ENCODE data around the gene PPID.
"Not testable (repeated sequence)": the region's sequence is repeated elsewhere in the genome, so short reads cannot be mapped to it uniquely, and the experiment has no call there.

Gene PPID

DNA sequence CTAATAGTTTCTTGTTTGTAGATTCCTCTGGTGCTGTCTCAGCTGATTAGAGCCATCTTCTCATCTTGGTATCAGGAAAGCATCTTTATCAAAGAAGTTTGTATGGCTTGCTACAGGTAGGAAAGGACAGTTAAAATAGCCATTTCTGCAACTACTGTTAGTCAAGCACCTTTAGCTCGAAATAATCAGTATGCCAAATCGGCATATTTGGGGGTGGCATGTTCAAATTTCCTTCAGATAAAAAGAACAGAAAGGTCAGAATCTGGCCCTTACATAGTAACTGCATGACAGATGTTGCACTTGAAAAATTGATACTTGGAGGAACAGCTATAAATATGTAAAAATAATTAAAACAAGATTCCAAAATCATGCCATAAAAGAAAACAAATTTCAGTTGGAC is 56.3 kb downstream of the PPID start:
- no peak for DNase-seq (ENCODE audit: low spot score)

DNA sequence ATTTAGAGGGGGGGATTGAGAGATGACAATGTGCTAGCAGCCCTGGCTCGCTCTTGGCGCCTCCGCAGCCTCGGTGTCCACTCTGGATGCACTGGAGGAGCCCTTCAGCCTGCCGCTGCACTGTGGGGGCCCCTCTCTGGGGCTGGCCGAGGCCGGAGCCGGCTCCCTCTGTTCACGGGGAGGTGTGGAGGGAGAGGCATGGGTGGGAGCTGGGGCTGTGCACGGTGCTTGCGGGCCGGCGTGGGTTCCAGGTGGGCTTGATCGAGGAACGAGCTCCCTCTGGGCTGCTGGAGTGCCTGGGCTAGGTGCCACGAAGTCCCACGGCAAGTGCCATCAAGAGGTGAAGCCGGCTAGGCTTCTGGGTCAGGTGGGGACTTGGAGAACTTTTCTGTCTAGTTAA is 58.4 kb downstream of the PPID start:
- DNase-seq (ENCODE audit: low spot score), result no peak

DNA sequence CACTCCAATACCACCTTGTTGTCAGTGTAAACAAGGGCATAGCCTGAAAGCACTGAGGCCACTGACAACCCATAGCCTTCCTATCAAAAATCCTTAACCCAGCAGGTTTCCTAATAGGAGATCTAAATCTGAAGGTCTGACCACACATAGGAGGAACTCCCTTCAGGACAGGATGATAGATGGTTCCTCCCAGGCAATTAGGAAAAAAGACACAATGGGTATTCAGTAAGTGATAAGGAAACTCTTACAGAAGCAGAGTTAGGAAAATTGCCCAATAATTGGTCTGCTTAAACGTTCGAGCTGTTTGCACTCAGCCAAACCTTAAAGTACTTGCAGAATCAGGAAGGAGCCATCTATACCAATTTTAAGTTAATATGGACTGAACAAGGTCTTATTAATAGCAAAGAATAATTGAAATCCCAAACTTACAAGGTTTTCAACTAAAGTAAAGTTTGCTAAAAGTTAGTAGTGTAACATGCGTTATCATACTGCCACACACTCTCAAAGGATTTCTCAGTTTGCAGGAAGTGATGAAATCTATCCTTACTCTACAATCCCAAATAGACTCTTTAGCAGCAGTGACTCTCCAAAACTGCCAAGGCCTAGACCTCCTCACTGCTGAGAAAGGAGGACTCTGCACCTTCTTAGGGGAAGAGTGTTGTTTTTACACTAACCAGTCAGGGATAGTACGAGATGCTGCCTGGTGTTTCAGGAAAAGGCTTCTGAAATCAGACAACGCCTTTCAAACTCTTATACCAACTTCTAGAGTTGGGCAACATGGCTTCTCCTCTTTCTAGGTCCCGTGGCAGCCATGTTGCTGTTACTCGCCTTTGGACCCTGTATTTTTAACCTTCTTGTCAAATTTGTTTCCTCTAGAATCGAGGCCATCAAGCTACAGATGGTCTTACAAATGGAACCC is 59.2 kb downstream of the PPID start:
- not testable (repeated sequence) for DNase-seq (ENCODE audit: low spot score)

DNA sequence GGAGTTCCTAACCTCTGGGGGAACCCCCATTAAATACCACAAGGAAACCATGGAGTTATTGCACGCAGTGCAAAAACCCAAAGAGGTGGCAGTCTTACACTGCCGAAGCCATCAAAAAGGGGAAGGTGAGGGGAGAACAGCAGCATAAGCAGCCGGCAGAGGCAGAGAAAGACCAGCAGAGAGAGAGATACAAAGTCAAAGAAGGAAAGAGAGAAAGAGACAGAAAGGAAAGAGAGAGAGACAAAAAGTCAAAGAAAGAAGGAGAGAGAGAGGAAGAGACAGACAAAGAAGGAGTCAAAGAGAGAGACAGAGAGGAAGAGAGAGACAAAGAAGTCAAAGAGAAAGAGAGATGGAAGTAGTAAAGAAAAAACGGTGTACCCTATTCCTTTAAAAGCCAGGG is 59.9 kb downstream of the PPID start:
- DNase-seq (ENCODE audit: low spot score), result not testable (repeated sequence)
